GM18499 (cell line): ENCODE measurements around the gene ZNF653.
A peak's percentile ranks its signal among the peaks of the same experiment; 100 is the strongest.

ENCODE experiments used
- ATAC-seq: cut with Tn5 transposase; IDR thresholded peaks from one replicate; pipeline ENCODE4 v1.9.1; 2021; ENCODE audit warnings: moderate number of reproducible peaks; ENCODE audit not compliant: insufficient read depth, unreplicated experiment

The ZNF653 gene

DNA sequence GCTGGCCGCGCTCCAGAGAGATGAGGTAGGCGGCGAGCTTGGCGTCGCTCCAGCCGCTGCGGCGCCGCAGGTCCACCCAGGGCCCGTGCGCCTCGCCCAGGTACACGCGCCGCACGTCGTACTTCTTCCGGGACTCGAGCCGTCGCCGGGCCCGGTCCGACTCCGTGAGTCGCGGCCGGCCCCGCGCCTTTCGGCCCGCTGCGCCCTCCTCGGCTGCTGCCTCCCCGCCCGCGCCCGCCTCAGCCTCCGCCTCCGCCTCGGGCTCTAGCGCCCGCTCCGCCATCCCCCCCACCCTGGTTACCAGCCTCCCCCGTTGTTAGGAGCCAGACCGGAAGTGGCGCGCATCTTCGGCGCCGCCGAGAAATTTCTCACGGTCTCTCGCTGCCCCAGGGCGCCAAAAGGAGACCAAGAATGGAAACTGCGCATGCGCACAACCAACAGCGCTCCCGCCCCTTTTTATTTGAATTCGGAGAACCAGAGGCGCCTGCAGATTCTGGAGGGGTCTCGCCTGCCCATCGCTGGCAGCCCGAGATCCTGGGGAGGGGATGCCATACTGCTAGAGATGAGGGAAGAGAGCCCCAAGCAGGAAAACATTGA is at the start of gene ZNF653:
ZNF653 (minus strand) TSS at position 336 of the 597 bp plus-strand sequence; CDS start at position 283, 53 bp downstream.
- peak; percentile 29 for ATAC-seq

GRCh38 chr19:11555246-11555645 is 49.6 kb upstream of the ZNF653 start:
- ATAC-seq: no peak

- no peak for ATAC-seq
These were observed 48.5 kb upstream of the ZNF653 start for GRCh38 chr19:11554160-11554559.

- ATAC-seq: no peak
These were observed 47.2 kb upstream of the ZNF653 start for GRCh38 chr19:11552666-11553372.

- no peak for ATAC-seq
These were observed 46.1 kb upstream of the ZNF653 start for GRCh38 chr19:11551603-11552235.

DNA sequence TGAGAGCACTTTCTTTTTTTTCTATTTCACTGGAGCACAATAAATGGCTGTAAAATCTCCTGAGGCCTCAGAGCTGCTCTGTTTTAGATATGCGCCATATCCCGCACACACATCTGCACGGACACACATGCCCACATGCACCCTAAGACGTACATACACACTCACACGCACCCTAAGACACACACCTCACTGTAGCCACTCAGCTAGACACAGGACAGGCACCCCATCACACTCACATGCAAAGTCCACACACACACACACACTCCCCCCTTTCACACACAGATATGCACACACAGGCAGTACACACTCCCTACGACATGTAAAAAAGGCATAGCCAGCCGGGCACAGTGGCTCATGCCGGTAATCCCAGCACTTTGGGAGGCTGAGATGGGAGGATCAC is 44.6 kb upstream of the ZNF653 start:
- no peak for ATAC-seq

DNA sequence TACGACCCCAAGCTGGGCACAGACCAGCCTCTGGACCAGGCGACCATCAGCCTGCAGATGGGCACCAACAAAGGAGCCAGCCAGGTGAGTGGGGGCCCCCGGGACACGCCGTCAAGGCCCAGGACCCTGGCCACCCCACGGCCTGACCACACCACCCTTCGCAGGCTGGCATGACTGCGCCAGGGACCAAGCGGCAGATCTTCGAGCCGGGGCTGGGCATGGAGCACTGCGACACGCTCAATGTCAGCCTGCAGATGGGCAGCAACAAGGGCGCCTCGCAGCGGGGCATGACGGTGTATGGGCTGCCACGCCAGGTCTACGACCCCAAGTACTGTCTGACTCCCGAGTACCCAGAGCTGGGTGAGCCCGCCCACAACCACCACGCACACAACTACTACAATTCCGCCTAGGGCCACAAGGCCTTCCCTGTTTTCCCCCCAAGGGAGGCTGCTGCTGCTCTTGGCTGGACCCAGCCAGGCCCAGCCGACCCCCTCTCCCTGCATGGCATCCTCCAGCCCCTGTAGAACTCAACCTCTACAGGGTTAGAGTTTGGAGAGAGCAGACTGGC is 43.8 kb upstream of the ZNF653 start:
- no peak for ATAC-seq

DNA sequence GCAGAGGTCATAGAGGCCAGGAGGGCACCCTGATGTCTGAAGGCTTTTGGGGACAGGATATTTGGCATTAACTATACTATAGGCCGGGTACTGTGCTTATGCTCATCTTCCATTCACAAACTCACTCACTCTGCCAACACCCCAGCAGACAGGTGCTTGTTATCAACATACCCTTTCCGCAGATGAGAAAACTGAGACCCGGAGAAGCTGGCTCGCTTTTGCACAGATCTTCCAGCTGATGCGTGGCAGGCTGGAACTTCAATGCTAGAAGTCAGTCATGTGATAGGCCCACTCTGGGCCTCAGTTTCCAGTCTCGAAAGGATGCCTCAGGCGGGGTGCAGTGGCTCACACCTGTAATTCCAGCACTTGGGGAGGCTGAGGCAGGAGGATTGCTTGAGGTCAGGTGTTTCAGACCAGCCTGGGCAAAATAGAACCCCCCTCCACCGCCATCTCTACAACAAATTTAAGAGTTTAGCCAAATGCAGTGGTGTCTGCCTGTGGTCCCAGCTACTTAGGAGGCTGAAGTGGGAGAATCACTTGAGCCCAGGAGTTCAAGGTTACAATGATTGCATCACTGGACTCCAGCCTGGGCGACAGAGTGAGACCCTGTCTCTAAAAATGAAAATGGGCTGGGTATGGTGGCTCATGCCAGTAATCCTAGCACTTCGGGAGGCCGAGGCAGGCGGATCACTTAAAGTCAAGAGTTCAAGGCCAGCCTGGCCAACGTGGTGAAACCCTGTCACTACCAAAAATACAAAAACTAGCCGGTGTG is 42.5 kb upstream of the ZNF653 start:
- ATAC-seq: no peak

- ATAC-seq: no peak
These were observed 35.6 kb upstream of the ZNF653 start for GRCh38 chr19:11541238-11541637.

GRCh38 chr19:11540645-11541044 is 35.0 kb upstream of the ZNF653 start:
- ATAC-seq: no peak

DNA sequence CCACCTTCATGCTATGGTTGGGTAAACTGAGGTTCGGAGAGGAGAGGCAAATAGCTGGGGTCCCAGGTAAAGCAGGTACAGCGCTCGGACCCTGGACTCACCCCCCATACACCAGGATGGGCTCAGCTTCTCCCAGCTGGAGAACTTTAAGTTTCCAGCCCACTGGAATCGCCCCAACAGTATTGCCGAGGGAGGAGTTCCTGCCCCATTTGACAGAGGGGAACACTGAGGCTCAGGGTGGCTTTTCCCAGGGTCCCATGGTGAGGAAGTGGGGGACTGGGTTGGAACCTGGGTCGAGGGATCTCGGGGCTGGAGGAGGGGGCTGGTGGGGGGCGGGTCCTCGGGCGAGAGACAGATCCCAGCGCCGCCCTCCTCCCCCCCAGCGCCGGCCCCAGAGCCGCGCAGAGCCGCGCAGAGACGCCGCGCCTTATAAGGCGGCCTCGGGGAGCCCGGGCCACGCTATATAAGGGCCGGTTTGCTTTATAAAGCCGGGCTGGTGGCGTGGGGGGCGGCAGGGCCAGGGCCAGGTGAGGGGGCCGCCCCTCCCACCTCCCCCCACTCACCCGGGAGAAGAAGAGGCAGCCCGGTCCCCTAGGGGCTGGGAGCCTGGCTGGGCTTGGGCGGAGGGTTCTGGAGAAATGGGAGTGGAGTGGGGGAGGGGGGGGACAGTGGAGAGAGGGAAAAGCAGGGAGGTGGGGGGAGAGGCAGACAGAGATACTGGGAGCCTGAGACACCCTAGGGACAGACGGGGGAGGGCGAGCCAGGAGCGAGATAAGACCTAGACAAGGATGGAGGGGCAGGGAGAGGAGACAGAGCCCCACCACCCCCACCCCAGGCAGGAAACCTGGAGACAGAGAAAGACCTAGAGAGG is 34.1 kb upstream of the ZNF653 start:
- no peak for ATAC-seq

GRCh38 chr19:11538232-11539036 is 32.8 kb upstream of the ZNF653 start, which contains the start of gene CNN1:
Gene CNN1, plus strand, starts transcription at chr19:11538851. Its CDS starts 77 bp downstream, at chr19:11538928.
- no peak for ATAC-seq

DNA sequence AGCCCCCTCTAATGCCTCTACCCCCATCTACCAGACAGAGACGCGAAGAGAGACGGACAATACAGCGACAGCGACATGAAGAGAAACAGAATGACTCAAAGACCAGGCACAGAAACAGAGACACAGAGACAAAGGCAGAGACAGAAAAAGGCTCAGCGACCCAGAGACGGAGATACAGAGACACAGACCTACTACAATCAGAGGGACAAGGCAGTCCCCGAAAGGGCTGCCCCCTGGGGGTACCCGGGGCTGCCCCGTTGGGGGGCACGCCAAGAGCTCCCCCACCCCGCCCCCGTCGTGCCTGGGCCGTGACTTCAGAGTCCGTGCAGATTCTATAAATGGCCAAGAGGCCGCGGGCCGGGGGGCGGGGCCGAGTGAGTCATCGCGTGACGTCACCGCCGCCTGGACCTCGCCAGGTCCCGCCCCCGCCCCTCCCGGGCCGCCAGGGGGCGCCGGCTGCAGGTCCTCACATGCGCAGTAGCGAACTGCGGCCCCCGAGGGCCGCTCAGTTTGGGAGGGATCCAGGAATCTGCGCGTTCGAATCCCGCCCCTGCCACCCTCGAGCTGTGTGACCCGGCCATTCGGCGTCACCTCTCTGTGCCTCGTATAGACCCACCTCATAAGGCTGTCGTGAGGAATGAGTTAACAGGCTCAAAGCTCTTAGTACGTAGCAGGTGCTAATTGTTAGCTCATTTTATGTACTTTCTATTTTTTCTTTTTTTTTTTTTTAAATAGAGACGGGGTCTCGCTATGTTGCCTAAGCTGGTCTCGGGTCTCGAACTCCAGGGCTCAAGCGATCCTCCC is 30.4 kb upstream of the ZNF653 start:
- no peak for ATAC-seq

- no peak for ATAC-seq
These were observed 29.3 kb upstream of the ZNF653 start for GRCh38 chr19:11534948-11535347.

DNA sequence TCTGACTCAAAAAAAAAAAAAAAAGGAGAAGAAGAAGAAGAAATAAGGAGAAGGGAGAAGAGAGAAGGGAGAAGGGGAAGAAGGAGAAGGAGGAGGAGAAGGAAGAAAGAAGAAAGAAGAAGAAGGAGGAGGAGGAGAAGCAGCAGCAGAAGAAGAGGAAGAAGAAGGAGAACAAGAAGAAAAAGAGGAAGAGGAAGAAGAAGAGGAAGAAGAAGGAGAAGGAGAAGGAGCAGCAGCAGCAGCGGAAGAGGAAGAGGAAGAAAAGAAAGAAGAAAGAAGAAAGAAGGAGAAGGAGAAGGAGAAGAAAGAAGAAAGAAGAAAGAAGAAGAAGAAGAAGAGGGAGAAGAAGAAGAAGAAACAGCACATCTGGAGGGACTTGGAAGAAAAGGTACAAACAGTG is 28.9 kb upstream of the ZNF653 start:
- ATAC-seq: no peak

GRCh38 chr19:11530432-11530831 is 24.8 kb upstream of the ZNF653 start:
- ATAC-seq: no peak

DNA sequence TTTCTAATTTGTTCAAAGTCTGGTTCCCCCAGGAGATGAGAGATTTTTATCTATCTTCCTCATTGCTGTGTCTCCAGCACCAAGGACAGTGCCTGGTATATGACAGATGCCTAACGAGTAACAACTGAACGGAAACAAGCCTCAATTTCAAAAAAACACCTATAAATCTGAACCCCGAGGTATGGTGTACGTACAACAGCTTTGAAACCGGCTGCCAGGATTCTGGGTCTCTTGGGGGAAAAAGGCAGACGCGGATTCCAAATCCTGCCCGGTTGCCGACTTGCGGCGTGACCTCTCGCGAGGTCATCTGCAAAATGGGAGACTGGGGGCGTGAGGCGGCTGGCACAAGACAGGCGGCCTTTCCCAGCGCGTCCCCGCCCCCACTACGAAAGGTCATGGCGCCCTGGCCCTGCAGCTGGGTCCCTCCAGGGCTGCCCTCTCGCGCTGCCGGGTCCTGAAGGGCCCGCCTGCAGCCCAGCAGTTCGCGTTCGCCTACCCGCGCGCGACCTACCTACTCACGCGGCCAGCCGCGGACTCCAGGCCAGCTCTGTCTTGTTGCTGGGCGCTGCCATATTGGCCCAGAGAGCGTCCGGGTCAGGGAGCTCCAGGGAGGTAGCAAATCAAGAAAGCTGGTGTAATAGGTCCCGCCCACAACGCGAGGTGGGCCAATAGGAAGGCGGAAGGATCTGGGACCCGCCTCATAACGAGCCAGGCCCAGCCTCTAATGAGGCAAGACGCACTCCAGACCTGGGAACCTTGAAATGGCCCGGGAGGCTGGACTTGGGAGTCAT is 23.1 kb upstream of the ZNF653 start, which contains the start of gene ECSIT:
ECSIT (minus strand) TSS at position 584 of the 791 bp plus-strand sequence. CDS start 9,964 bp downstream, outside the sequence.
- ATAC-seq: no peak
